Lower leg skin (tissue), 3 donors: Measurements from ENCODE around the gene MYH16.

Source experiments
- POLR2A ChIP-seq, 2 donors: fragments of 450-650 bp; IDR thresholded peaks; one replicate each; pipeline ENCODE4 v1.6.1; 2016 to 2017; ENCODE audit warnings: antibody characterized with exemption in 2 of 2, mild to moderate bottlenecking in 1 of 2, moderate library complexity in 1 of 2
- TF ChIP-seq, protein P1 (sequence below), 3 donors: fragments of 450-650 bp; IDR thresholded peaks; one replicate each; pipeline ENCODE4 v1.5.1; 2016; ENCODE audit warnings: antibody characterized with exemption in 3 of 3, mild to moderate bottlenecking in 3 of 3, moderate library complexity in 2 of 3

- TF ChIP-seq, protein P1, sequence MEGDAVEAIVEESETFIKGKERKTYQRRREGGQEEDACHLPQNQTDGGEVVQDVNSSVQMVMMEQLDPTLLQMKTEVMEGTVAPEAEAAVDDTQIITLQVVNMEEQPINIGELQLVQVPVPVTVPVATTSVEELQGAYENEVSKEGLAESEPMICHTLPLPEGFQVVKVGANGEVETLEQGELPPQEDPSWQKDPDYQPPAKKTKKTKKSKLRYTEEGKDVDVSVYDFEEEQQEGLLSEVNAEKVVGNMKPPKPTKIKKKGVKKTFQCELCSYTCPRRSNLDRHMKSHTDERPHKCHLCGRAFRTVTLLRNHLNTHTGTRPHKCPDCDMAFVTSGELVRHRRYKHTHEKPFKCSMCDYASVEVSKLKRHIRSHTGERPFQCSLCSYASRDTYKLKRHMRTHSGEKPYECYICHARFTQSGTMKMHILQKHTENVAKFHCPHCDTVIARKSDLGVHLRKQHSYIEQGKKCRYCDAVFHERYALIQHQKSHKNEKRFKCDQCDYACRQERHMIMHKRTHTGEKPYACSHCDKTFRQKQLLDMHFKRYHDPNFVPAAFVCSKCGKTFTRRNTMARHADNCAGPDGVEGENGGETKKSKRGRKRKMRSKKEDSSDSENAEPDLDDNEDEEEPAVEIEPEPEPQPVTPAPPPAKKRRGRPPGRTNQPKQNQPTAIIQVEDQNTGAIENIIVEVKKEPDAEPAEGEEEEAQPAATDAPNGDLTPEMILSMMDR (IDR thresholded peaks at IDR 0.05) = no peak
- TF ChIP-seq POLR2A (IDR thresholded peaks at IDR 0.05) = no peak
Measured at GRCh38 chr7:99249985-99250575, 22.6 kb upstream of the MYH16 start.
